Parathyroid adenoma (tissue), 2 donors: Measurements from ENCODE around the gene RNF167.
A peak's percentile ranks its signal among the peaks of the same experiment; 100 is the strongest.

Source experiments
- H2AFZ ChIP-seq: fragments of 300-600 bp; sonication (generic); one replicate; pipeline ENCODE4 v1.7.0; 2017; ENCODE audit warnings: antibody characterized with exemption, mild to moderate bottlenecking
- H3K27ac ChIP-seq: fragments of 300-600 bp; sonication (generic); one replicate; pipeline ENCODE4 v1.7.0; 2017
- H3K27me3 ChIP-seq: fragments of 300-600 bp; sonication (generic); one replicate; pipeline ENCODE4 v1.7.0; 2017; ENCODE audit warnings: low read length; ENCODE audit not compliant: control insufficient read depth, insufficient read depth
- H3K36me3 ChIP-seq: fragments of 300-600 bp; sonication (generic); one replicate; pipeline ENCODE4 v1.7.0; 2017; ENCODE audit warnings: low read length; ENCODE audit not compliant: control insufficient read depth, insufficient read depth
- H3K4me1 ChIP-seq: fragments of 300-600 bp; sonication (generic); one replicate; pipeline ENCODE4 v1.7.0; 2017; ENCODE audit warnings: control low read depth
- H3K4me2 ChIP-seq: fragments of 300-600 bp; sonication (generic); one replicate; pipeline ENCODE4 v1.7.0; 2017; ENCODE audit warnings: low read length
- H3K4me3 ChIP-seq: fragments of 300-600 bp; sonication (generic); one replicate; pipeline ENCODE4 v1.7.0; 2017; ENCODE audit warnings: low read depth, low read length
- H3K79me2 ChIP-seq: fragments of 300-600 bp; sonication (generic); one replicate; pipeline ENCODE4 v1.7.0; 2017; ENCODE audit warnings: control low read depth
- H3K9ac ChIP-seq: fragments of 300-600 bp; sonication (generic); one replicate; pipeline ENCODE4 v1.7.0; 2017; ENCODE audit warnings: mild to moderate bottlenecking
- H3K9me3 ChIP-seq: fragments of 300-600 bp; sonication (generic); one replicate; pipeline ENCODE4 v1.7.0; 2017; ENCODE audit warnings: low read length; ENCODE audit not compliant: control insufficient read depth
- TF ChIP-seq, protein P1 (sequence below): fragments of 300-600 bp; sonication (generic); IDR thresholded peaks from one replicate; pipeline ENCODE4 v1.7.0; 2017; ENCODE audit warnings: antibody characterized with exemption, mild to moderate bottlenecking
- donor health status: primary hyperparathyroidism.

RNF167 gene

DNA sequence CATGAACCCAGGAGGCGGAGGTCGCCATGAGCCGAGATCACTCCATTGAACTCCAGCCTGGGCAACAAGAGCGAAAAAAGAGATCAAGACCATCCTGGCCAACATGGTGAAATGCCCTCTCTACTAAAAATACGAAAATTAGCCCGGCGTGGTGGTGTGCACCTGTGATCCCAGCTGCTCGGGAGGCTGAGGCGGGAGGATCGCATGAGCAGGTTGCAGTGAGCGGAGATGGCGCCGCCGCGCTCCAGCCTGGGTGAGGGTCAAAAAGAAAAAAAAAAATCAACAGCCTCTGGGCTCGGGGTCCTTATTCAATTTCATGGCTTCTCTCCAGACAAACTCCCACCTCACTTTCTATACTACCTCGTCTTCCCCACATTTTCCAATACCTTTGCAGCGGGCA is 11.2 kb upstream of the RNF167 start:
- no peaks in the 10 kb centered on the region for H3K4me1 ChIP-seq
- no peak overlapping the region for H3K4me3 ChIP-seq
- no peaks in the 10 kb centered on the region for H3K27me3 ChIP-seq
- TF ChIP-seq, protein P1, sequence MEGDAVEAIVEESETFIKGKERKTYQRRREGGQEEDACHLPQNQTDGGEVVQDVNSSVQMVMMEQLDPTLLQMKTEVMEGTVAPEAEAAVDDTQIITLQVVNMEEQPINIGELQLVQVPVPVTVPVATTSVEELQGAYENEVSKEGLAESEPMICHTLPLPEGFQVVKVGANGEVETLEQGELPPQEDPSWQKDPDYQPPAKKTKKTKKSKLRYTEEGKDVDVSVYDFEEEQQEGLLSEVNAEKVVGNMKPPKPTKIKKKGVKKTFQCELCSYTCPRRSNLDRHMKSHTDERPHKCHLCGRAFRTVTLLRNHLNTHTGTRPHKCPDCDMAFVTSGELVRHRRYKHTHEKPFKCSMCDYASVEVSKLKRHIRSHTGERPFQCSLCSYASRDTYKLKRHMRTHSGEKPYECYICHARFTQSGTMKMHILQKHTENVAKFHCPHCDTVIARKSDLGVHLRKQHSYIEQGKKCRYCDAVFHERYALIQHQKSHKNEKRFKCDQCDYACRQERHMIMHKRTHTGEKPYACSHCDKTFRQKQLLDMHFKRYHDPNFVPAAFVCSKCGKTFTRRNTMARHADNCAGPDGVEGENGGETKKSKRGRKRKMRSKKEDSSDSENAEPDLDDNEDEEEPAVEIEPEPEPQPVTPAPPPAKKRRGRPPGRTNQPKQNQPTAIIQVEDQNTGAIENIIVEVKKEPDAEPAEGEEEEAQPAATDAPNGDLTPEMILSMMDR, result no peak
- no peaks in the 10 kb centered on the region for H3K36me3 ChIP-seq
- H3K9ac ChIP-seq, result no peak overlapping the region
- no peak overlapping the region for H2AFZ ChIP-seq
- no peaks in the 10 kb centered on the region for H3K79me2 ChIP-seq
- H3K4me2 ChIP-seq, result no peak overlapping the region
- no peak overlapping the region for H3K27ac ChIP-seq
- no peaks in the 10 kb centered on the region for H3K9me3 ChIP-seq

DNA sequence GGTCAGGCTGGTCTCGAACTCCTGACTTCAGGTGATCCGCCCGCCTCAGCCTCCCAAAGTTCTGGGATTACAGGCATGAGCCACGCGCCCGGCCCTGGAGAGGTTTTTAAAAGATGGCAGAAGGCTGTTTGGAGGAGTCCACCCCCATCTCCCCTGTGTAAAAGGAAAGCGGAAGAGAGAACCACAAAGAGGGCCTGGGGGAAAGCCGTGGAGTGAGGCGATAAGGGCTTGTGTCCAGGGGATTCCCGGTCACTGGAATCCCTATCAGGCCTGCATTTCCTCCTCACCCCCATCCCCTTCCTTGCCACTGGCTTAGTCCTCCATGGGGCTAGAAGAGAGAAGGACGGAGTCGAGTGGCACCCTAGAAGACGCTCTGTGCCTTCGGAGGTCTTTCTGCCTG is 8.1 kb upstream of the RNF167 start, which contains the start of gene GP1BA:
GP1BA (plus strand) TSS at position 315 of the 400 bp plus-strand sequence. CDS start 328 bp downstream, outside the sequence.
- Histone ChIP-seq H3K27ac (no peak within 1 kb of the TSS), H3K4me2 (no peak within 1 kb of the TSS), H3K79me2 (no peaks in the 10 kb centered on the region)

DNA sequence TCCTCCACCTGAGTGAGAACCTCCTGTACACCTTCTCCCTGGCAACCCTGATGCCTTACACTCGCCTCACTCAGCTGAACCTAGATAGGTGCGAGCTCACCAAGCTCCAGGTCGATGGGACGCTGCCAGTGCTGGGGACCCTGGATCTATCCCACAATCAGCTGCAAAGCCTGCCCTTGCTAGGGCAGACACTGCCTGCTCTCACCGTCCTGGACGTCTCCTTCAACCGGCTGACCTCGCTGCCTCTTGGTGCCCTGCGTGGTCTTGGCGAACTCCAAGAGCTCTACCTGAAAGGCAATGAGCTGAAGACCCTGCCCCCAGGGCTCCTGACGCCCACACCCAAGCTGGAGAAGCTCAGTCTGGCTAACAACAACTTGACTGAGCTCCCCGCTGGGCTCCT is 7.3 kb upstream of the RNF167 start:
- no peaks in the 10 kb centered on the region for H3K79me2 ChIP-seq
- no peak overlapping the region for H3K4me2 ChIP-seq
- no peak overlapping the region for H3K27ac ChIP-seq
- H3K9me3 ChIP-seq, result no peaks in the 10 kb centered on the region
- H3K9ac ChIP-seq, result no peak overlapping the region
- no peaks in the 10 kb centered on the region for H3K4me1 ChIP-seq
- TF ChIP-seq, protein P1, result no peak
- H3K4me3 ChIP-seq, result no peak overlapping the region
- no peak overlapping the region for H2AFZ ChIP-seq
- no peaks in the 10 kb centered on the region for H3K36me3 ChIP-seq
- no peaks in the 10 kb centered on the region for H3K27me3 ChIP-seq

More for the DNA sequence above, 8.1 kb upstream of the RNF167 start, which contains the start of gene GP1BA:
- Histone ChIP-seq H3K4me1 (no peaks in the 10 kb centered on the region), H2AFZ (no peak within 1 kb of the TSS), H3K4me3 (no peak within 1 kb of the TSS), H3K9me3 (no peaks in the 10 kb centered on the region), H3K36me3 (no peaks in the 10 kb centered on the region), H3K27me3 (no peaks in the 10 kb centered on the region), H3K9ac (no peak within 1 kb of the TSS)
- TF ChIP-seq, protein P1, result no peak

DNA sequence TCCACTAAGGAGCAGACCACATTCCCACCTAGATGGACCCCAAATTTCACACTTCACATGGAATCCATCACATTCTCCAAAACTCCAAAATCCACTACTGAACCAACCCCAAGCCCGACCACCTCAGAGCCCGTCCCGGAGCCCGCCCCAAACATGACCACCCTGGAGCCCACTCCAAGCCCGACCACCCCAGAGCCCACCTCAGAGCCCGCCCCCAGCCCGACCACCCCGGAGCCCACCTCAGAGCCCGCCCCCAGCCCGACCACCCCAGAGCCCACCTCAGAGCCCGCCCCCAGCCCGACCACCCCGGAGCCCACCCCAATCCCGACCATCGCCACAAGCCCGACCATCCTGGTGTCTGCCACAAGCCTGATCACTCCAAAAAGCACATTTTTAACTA is 6.4 kb upstream of the RNF167 start:
- Histone ChIP-seq H2AFZ (no peak overlapping the region), H3K4me1 (peaks cover 6% of the 10 kb centered on the region), H3K4me3 (no peak overlapping the region), H3K27me3 (no peaks in the 10 kb centered on the region), H3K27ac (no peak overlapping the region), H3K9me3 (no peaks in the 10 kb centered on the region), H3K4me2 (no peak overlapping the region), H3K36me3 (no peaks in the 10 kb centered on the region), H3K9ac (no peak overlapping the region), H3K79me2 (peaks cover 4% of the 10 kb centered on the region)
- TF ChIP-seq, protein P1, result no peak

DNA sequence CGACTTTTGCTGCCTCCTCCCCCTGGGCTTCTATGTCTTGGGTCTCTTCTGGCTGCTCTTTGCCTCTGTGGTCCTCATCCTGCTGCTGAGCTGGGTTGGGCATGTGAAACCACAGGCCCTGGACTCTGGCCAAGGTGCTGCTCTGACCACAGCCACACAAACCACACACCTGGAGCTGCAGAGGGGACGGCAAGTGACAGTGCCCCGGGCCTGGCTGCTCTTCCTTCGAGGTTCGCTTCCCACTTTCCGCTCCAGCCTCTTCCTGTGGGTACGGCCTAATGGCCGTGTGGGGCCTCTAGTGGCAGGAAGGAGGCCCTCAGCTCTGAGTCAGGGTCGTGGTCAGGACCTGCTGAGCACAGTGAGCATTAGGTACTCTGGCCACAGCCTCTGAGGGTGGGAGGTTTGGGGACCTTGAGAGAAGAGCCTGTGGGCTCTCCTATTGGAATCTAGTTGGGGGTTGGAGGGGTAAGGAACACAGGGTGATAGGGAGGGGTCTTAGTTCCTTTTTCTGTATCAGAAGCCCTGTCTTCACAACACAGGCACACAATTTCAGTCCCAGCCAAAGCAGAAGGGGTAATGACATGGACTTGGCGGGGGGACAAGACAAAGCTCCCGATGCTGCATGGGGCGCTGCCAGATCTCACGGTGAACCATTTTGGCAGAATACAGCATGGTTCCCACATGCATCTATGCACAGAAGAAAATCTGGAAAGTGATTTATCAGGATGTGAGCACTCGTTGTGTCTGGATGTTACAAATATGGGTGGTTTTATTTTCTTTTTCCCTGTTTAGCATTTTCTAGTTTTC is 5.7 kb upstream of the RNF167 start:
- Histone ChIP-seq H3K4me1 (peaks cover 6% of the 10 kb centered on the region), H3K79me2 (peaks cover 8% of the 10 kb centered on the region), H3K4me3 (no peak overlapping the region), H3K9me3 (no peaks in the 10 kb centered on the region), H2AFZ (peak overlapping the region; percentile 16), H3K9ac (no peak overlapping the region), H3K27ac (no peak overlapping the region), H3K36me3 (no peaks in the 10 kb centered on the region), H3K27me3 (no peaks in the 10 kb centered on the region), H3K4me2 (no peak overlapping the region)
- TF ChIP-seq, protein P1, result no peak
